Natural killer cell (primary cell): ENCODE results near the gene TTLL6. TPM values are rescaled to one million over a fixed set of nuclear protein-coding genes. Genes with fewer than 3 reads are reported as not detected.
A peak's percentile ranks its signal among the peaks of the same experiment; 100 is the strongest.
"Not testable (repeated sequence)": the region's sequence is repeated elsewhere in the genome, so short reads cannot be mapped to it uniquely, and the experiment has no call there.

Experiments
- ATAC-seq, 3 donors: fragments of 150-1000 bp in 2 of 3; fragments of 200-7000 bp in 1 of 3; cut with Tn5 transposase; 1 replicate in 1 of 3; 2 replicates in 2 of 3; pipeline ENCODE4 v1.10.0; 2021; ENCODE audit warnings: mild to moderate bottlenecking in 2 of 3, moderate library complexity in 2 of 3
- DNase-seq, 2 donors: peaks; one replicate each; pipeline versions ENCODE4 v3.0.0 to v3.0.0-alpha.2; 2013 to 2021; ENCODE audit warnings: mixed read lengths in 1 of 2
- H3K27ac ChIP-seq: one replicate; pipeline ENCODE4 v1.5.1; 2013; ENCODE audit warnings: mild to moderate bottlenecking, low read length
- H3K27me3 ChIP-seq: one replicate; pipeline ENCODE4 v1.6.1; 2013; ENCODE audit warnings: low read length; ENCODE audit not compliant: control insufficient read depth, insufficient read depth
- H3K36me3 ChIP-seq: one replicate; pipeline ENCODE4 v1.6.1; 2013; ENCODE audit warnings: low read length; ENCODE audit not compliant: control insufficient read depth, insufficient read depth
- H3K4me1 ChIP-seq: one replicate; pipeline ENCODE4 v1.6.1; 2013; ENCODE audit warnings: low read length; ENCODE audit not compliant: control insufficient read depth, insufficient read depth
- H3K4me3 ChIP-seq: one replicate; pipeline ENCODE4 v1.5.1; 2013; ENCODE audit warnings: low read length
- H3K9me3 ChIP-seq: one replicate; pipeline ENCODE4 v1.6.1; 2013; ENCODE audit warnings: low read length; ENCODE audit not compliant: control insufficient read depth, insufficient read depth
- H3K27ac Mint-ChIP-seq, 2 donors: one replicate each; pipeline ENCODE4 v1.8.0; 2022; ENCODE audit warnings: mild to moderate bottlenecking in 2 of 2, mixed read lengths in 2 of 2, moderate library complexity in 1 of 2
- H3K27me3 Mint-ChIP-seq, 2 donors: one replicate each; pipeline ENCODE4 v1.8.0; 2022; ENCODE audit warnings: low read depth in 2 of 2, mixed read lengths in 2 of 2
- H3K36me3 Mint-ChIP-seq: one replicate; pipeline ENCODE4 v1.8.0; 2022; ENCODE audit warnings: mixed read lengths
- H3K4me1 Mint-ChIP-seq, 2 donors: one replicate each; pipeline ENCODE4 v1.8.0; 2022; ENCODE audit warnings: mixed read lengths in 2 of 2
- H3K4me3 Mint-ChIP-seq: one replicate; pipeline ENCODE4 v1.8.0; 2022; ENCODE audit warnings: mild to moderate bottlenecking, moderate library complexity, mixed read lengths
- H3K9me3 Mint-ChIP-seq, 2 donors: one replicate each; pipeline ENCODE4 v1.8.0; 2022; ENCODE audit warnings: mixed read lengths in 2 of 2
- CTCF ChIP-seq: fragments of 200-600 bp; IDR thresholded peaks from one replicate; pipeline ENCODE4 v1.8.0; 2022; ENCODE audit warnings: antibody characterized with exemption
- WGBS: methylation state at CpG from one replicate; pipeline ENCODE4 v1.1.7; 2013; ENCODE audit warnings: missing lambda C conversion rate; ENCODE audit not compliant: insufficient coverage; 5-methylcytosine and 5-hydroxymethylcytosine counted together
- intact Hi-C: fragments of 100-400 bp; cut with micrococcal nuclease; formaldehyde crosslinking; loops from one replicate; pipeline ENCODE4 v1.14.2; 2022
- total RNA-seq, 4 donors: library from RNA; stranded (reverse); fragments of 120-200 nt in 1 of 4; gene quantifications; one replicate each; pipeline versions ENCODE4 v1.2.3 to v1.2.4, GENCODE V29; 2013 to 2022

Gene TTLL6
- total RNA-seq, 3 donors from 2014 or later (not counting 1 experiment from before 2014, with no cell fraction given) = not detected

DNA sequence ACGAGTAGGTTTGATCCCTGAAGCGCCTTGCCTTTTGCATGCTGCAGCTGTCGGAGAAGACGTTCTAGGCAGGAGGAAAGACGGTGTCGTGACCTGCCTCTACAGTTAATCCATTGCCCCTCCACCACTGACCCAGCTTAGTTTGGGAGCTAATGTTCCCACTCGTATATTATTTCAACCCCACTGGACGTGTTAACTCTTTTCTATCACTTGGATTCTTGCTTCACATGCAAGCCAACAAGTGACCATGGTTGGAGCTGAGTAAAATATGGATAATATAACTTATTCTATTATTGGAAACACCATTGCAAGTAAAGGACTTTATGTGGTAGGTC, 14.5 kb upstream of the TTLL6 start:
- intact Hi-C loops = loop anchor here (1.0 to 2.0 kb wide), 2 partner anchors 10 to 15 kb away; partner anchors contain the start of gene TTLL6
- Histone ChIP-seq H3K27ac (peak overlapping the region; percentile 98), H3K27me3 (no peaks in the 10 kb centered on the region), H3K4me3 (peak overlapping the region; percentile 84), H3K9me3 (no peaks in the 10 kb centered on the region), H3K36me3 (no peaks in the 10 kb centered on the region), H3K4me1 (peaks cover 43% of the 10 kb centered on the region)
- peaks cover 0 to 2% of the 10 kb centered on the region in 2 donors for H3K27me3 Mint-ChIP-seq
- 10% methylated on average over 8 of the region's 8 CpGs for WGBS
- no peak for ATAC-seq
- H3K4me1 Mint-ChIP-seq = peaks cover 32 to 54% of the 10 kb centered on the region in 2 donors
- peak overlapping the region; percentile 90 to 97 for H3K27ac Mint-ChIP-seq
- no peaks in the 10 kb centered on the region for H3K36me3 Mint-ChIP-seq
- no peak for DNase-seq
- TF ChIP-seq CTCF = no peak
- no peaks in the 10 kb centered on the region for H3K9me3 Mint-ChIP-seq
- peak overlapping the region; percentile 92 for H3K4me3 Mint-ChIP-seq

DNA sequence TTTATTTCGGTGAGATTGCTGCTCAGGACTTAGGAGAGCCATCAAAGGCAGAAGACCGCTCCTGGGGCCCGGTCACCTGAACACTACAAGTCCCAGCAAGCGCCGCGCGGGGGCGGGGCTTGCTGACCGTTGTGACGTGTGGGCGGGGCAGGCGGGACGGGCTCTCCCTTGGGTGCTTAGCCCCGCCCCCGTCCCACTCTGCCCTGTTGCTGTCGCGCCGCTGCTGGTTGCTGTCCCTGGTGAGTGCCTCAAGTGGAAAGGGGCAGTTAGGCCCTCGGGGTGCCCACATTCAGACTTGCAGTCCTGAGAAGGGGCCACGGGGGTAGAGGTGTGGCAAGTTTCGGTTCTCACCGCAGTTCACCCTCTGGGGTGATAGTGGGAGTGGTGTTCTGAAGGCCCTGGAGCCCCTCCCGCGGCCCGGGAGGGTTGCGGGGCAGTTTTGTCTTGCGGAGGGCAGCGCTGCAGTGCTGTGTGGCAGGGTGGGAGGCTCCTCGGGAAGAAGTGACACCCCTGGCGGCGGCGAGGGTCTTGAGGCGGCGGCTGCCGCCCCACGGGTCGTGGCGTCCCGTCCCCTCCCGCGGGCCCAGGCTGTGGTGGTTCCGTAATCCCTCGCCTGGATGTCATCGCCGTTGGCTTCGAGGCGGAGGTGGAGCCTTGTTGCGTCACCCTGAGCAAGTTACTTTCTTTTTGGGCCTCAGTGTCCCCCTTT, 14.0 kb upstream of the TTLL6 start, which contains the start of gene CALCOCO2:
Gene CALCOCO2 (plus strand): TSS at position 196 of the 709 bp plus-strand sequence. CDS start 10,673 bp downstream, outside the sequence.
- Mint-ChIP-seq H3K27ac (peak within 1 kb of the TSS; percentile 90 to 97), H3K4me3 (peak within 1 kb of the TSS; percentile 92), H3K36me3 (no peaks in the 10 kb centered on the region), H3K27me3 (peaks cover 0 to 2% of the 10 kb centered on the region in 2 donors), H3K4me1 (peaks cover 27 to 49% of the 10 kb centered on the region in 2 donors), H3K9me3 (no peaks in the 10 kb centered on the region)
- Histone ChIP-seq H3K27me3 (no peaks in the 10 kb centered on the region), H3K36me3 (no peaks in the 10 kb centered on the region), H3K4me3 (peak within 1 kb of the TSS; percentile 84), H3K27ac (peak within 1 kb of the TSS; percentile 98), H3K4me1 (peaks cover 38% of the 10 kb centered on the region), H3K9me3 (no peaks in the 10 kb centered on the region)
- DNase-seq = peak; percentile 87 to 94
- peak; percentile 93 to 97 (median 95) for ATAC-seq
- intact Hi-C loops = loop anchor here (1.0 to 2.0 kb wide), 2 partner anchors 10 to 14 kb away; partner anchors contain the start of gene TTLL6
- WGBS = under 1% methylated on average over 48 of the region's 48 CpGs
- TF ChIP-seq CTCF = no peak

- intact Hi-C loops = no loop called here
- H3K9me3 Mint-ChIP-seq = no peaks in the 10 kb centered on the region
- no peak overlapping the region for H3K27ac ChIP-seq
- H3K9me3 ChIP-seq = no peaks in the 10 kb centered on the region
- H3K36me3 Mint-ChIP-seq = no peaks in the 10 kb centered on the region
- peaks cover 4% of the 10 kb centered on the region for H3K4me1 ChIP-seq
- no peak for TF ChIP-seq CTCF
- no peak overlapping the region for H3K4me3 ChIP-seq
- ATAC-seq (no peak), DNase-seq (no peak)
- 92% methylated on average over 8 of the region's 11 CpGs for WGBS
- peaks cover 0 to 5% of the 10 kb centered on the region in 2 donors for H3K4me1 Mint-ChIP-seq
- H3K27ac Mint-ChIP-seq = no peak overlapping the region
- peaks cover 0 to 6% of the 10 kb centered on the region in 2 donors for H3K27me3 Mint-ChIP-seq
- H3K27me3 ChIP-seq = no peaks in the 10 kb centered on the region
- H3K4me3 Mint-ChIP-seq = no peak overlapping the region
- H3K36me3 ChIP-seq = no peaks in the 10 kb centered on the region
These were observed 8.7 kb upstream of the TTLL6 start for GRCh38 chr17:48825446-48826381.

DNA sequence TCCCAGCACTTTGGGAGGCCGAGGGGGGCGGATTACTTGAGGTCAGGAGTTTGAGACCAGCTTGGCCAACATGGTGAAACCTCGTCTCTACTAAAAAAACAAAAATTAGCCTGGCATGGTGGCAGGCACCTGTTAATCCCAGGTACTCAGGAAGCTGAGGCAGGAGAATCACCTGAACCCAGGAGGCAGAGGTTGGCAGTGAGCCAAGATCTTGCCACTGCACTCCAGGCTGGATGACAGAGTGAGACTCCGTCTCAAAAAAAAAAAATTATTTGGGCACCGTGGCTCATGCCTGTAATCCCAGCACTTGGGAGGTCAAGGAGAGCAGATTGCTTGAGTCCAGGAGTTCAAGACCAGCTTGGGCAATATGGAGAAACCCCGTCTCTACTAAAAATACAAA, 3.9 kb upstream of the TTLL6 start:
- H3K36me3 Mint-ChIP-seq, H3K9me3 Mint-ChIP-seq, H3K27me3 ChIP-seq, H3K4me3 Mint-ChIP-seq, H3K27ac ChIP-seq, H3K36me3 ChIP-seq, H3K27ac Mint-ChIP-seq, H3K4me3 ChIP-seq, intact Hi-C loops, H3K9me3 ChIP-seq, ATAC-seq, DNase-seq: not testable (repeated sequence)
- H3K4me1 ChIP-seq = peaks cover 16% of the 10 kb centered on the region
- peaks cover 10% of the 10 kb centered on the region in 2 donors for H3K4me1 Mint-ChIP-seq
- 93% methylated on average over 6 of the region's 6 CpGs for WGBS
- H3K27me3 Mint-ChIP-seq = peaks cover 11 to 17% of the 10 kb centered on the region in 2 donors
